Pancreas (tissue), 10 donors: Measurements from ENCODE around the gene KRTAP20-4. TPM values are rescaled to one million over a fixed set of nuclear protein-coding genes. Genes with fewer than 3 reads are reported as not detected.

Experiments used
- ATAC-seq, 4 donors: fragments of 200-7000 bp; cut with Tn5 transposase; one replicate each; pipeline versions ENCODE4 v1.8.0 to v1.9.1; 2020; ENCODE audit warnings: mild to moderate bottlenecking in 4 of 4, moderate library complexity in 4 of 4
- DNase-seq, 6 donors: peaks; one replicate each; pipeline ENCODE4 v3.0.0-alpha.2; 2020
- FAIRE-seq: peaks from 2 replicates; lab custom pipeline; 2012; peaks lifted over from hg19 to GRCh38; lab: Jason Lieb, UNC
- H3K27ac ChIP-seq, 4 donors: fragments of 200-600 bp; sonication (generic); 1 replicate in 3 of 4; 2 replicates in 1 of 4; pipeline versions ENCODE4 v1.5.0 to v1.8.0; 2020
- H3K27me3 ChIP-seq, 4 donors: fragments of 200-600 bp; one replicate each; pipeline ENCODE4 v1.8.0; 2021
- H3K36me3 ChIP-seq, 3 donors: fragments of 200-600 bp; sonication (generic) in 1 of 3; one replicate each; pipeline versions ENCODE4 v1.5.0 to v1.8.0; 2020 to 2021
- H3K4me1 ChIP-seq, 3 donors: fragments of 200-600 bp; one replicate each; pipeline ENCODE4 v1.8.0; 2021
- H3K4me3 ChIP-seq, 4 donors: fragments of 200-600 bp; sonication (generic) in 2 of 4; one replicate each; pipeline versions ENCODE4 v1.5.0 to v1.8.0; 2020 to 2021
- H3K9me3 ChIP-seq, 4 donors: fragments of 200-600 bp; one replicate each; pipeline ENCODE4 v1.8.0; 2021
- CTCF ChIP-seq, 4 donors: fragments of 200-600 bp; sonication (generic) in 3 of 4; IDR thresholded peaks; one replicate each; pipeline versions ENCODE4 v1.5.0 to v1.8.0; 2021; ENCODE audit warnings: antibody characterized with exemption in 4 of 4
- WGBS, 2 donors: extraction: QIAGEN DNeasy Blood & Tissue Kit; methylation state at CpG; one replicate each; pipeline ENCODE4 v1.1.7; 2013; 5-methylcytosine and 5-hydroxymethylcytosine counted together
- intact Hi-C, 3 donors: fragments of 100-400 bp; cut with DNase I; formaldehyde crosslinking; loops; one replicate each; pipeline versions ENCODE4 v1.11.1 to v1.14.2; 2022
- polyA plus RNA-seq, 2 donors: library from polyadenylated mRNA; stranded (reverse); fragments of 200-250 nt; gene quantifications; one replicate each; pipeline ENCODE4 v1.2.3, GENCODE V29; 2013
- total RNA-seq, 6 donors: library from RNA; stranded (reverse); fragmentation: NEBNext Ultra II Directional in 4 of 6; extraction: Animal tissue kit (Norgen Biotek cat#: 25700) in 4 of 6; gene quantifications; one replicate each; pipeline versions ENCODE4 v1.2.1 to v1.2.4, GENCODE V29; 2021 to 2023
- donor health status: healthy with polysubstance abuse.
- donor health status: DM: no; HTN: no; CAD: no; lungs with moderate emphysema.
- donor health status: DM: no; HTN: no; CAD: no.
- donor health status: control.
- donor health status: control.
- donor health status: Bipolar disorder and iron deficiency.
- donor health status: DM: yes; HTN: yes; CAD: no.
- donor health status: DM: no; HTN: no; CAD: no.
- donor health status: DM: no; HTN: no; CAD: no.
- donor health status: DM: yes; HTN: yes; CAD: no.

The KRTAP20-4 gene
- total and polyA plus RNA-seq, 8 donors: not detected

- DNase-seq: no peak
- TF ChIP-seq CTCF (IDR thresholded peaks at IDR 0.05): no peak
- Histone ChIP-seq H3K4me3 (no peak within 1 kb of the TSS), H3K9me3 (no peaks in the 10 kb centered on the region), H3K27ac (no peak within 1 kb of the TSS), H3K27me3 (no peaks in the 10 kb centered on the region), H3K4me1 (no peaks in the 10 kb centered on the region), H3K36me3 (no peaks in the 10 kb centered on the region)
- intact Hi-C loops: no loop called here
- ATAC-seq: no peak
- FAIRE-seq: no peak
Observed at GRCh38 chr21:30590297-30590696, 30.1 kb upstream of the KRTAP20-4 start, which contains the start of gene KRTAP22-2. Gene KRTAP22-2 (minus strand): TSS chr21:30590397.

- DNase-seq: no peak
- no peaks in the 10 kb centered on the region for H3K9me3 ChIP-seq
- no peak within 1 kb of the TSS for H3K27ac ChIP-seq
- intact Hi-C loops: no loop called here
- H3K4me3 ChIP-seq: no peak within 1 kb of the TSS
- H3K4me1 ChIP-seq: no peaks in the 10 kb centered on the region
- H3K27me3 ChIP-seq: no peaks in the 10 kb centered on the region
- FAIRE-seq: no peak
- TF ChIP-seq CTCF (IDR thresholded peaks at IDR 0.05): no peak
- 89 to 97% methylated on average over 4 of the region's 4 CpGs for WGBS, 2 donors
- ATAC-seq: no peak
- no peaks in the 10 kb centered on the region for H3K36me3 ChIP-seq
Observed at GRCh38 chr21:30592140-30592539, 28.3 kb upstream of the KRTAP20-4 start, which contains the start of gene KRTAP6-3. Gene KRTAP6-3 (plus strand): TSS chr21:30592440. CDS start chr21:30592446, 6 bp downstream.

GRCh38 chr21:30598802-30599201, 21.6 kb upstream of the KRTAP20-4 start, which contains the start of gene KRTAP6-2:
Gene KRTAP6-2 (minus strand): TSS chr21:30598902. CDS start chr21:30598874, 28 bp downstream.
- DNase-seq (no peak), FAIRE-seq (no peak), ATAC-seq (no peak)
- no peak for TF ChIP-seq CTCF (IDR thresholded peaks at IDR 0.05)
- Histone ChIP-seq H3K4me3 (no peak within 1 kb of the TSS), H3K36me3 (no peaks in the 10 kb centered on the region), H3K9me3 (no peaks in the 10 kb centered on the region), H3K4me1 (no peaks in the 10 kb centered on the region), H3K27ac (no peak within 1 kb of the TSS), H3K27me3 (no peaks in the 10 kb centered on the region)
- intact Hi-C loops: no loop called here
- WGBS, 2 donors: 91 to 92% methylated on average over 6 of the region's 6 CpGs

- H3K36me3 ChIP-seq: no peaks in the 10 kb centered on the region
- TF ChIP-seq CTCF (IDR thresholded peaks at IDR 0.05): no peak
- no peaks in the 10 kb centered on the region for H3K9me3 ChIP-seq
- ATAC-seq (no peak), FAIRE-seq (no peak), DNase-seq (no peak)
- WGBS, 2 donors: 33 to 35% methylated on average over 1 of the region's 1 CpG
- H3K27me3 ChIP-seq: no peaks in the 10 kb centered on the region
- no peak within 1 kb of the TSS for H3K4me3 ChIP-seq
- no peak within 1 kb of the TSS for H3K27ac ChIP-seq
- intact Hi-C loops: no loop called here
- H3K4me1 ChIP-seq: no peaks in the 10 kb centered on the region
Observed at GRCh38 chr21:30600787-30601186, 19.6 kb upstream of the KRTAP20-4 start, which contains the start of gene KRTAP22-1. Gene KRTAP22-1 (plus strand): TSS chr21:30601087.

- TF ChIP-seq CTCF (IDR thresholded peaks at IDR 0.05): no peak
- intact Hi-C loops: no loop called here
- 86 to 91% methylated on average over 2 of the region's 2 CpGs for WGBS, 2 donors
- H3K27ac ChIP-seq: no peak overlapping the region
- H3K27me3 ChIP-seq: no peaks in the 10 kb centered on the region
- H3K9me3 ChIP-seq: no peaks in the 10 kb centered on the region
- DNase-seq (no peak), ATAC-seq (no peak), FAIRE-seq (no peak)
- H3K4me3 ChIP-seq: no peak overlapping the region
- no peaks in the 10 kb centered on the region for H3K4me1 ChIP-seq
- no peaks in the 10 kb centered on the region for H3K36me3 ChIP-seq
Observed at GRCh38 chr21:30605968-30606367, 14.5 kb upstream of the KRTAP20-4 start.
